Activated CD4-positive, alpha-beta T cell treated with anti-CD3 and anti-CD28 coated beads for 24 hours (primary cell): ENCODE results near the gene RAB3IL1.

Source experiments
- DNase-seq, 2 donors: peaks; one replicate each; pipeline ENCODE4 v3.0.0-alpha.2; 2020; ENCODE audit warnings: low read depth in 2 of 2

The RAB3IL1 gene

DNA sequence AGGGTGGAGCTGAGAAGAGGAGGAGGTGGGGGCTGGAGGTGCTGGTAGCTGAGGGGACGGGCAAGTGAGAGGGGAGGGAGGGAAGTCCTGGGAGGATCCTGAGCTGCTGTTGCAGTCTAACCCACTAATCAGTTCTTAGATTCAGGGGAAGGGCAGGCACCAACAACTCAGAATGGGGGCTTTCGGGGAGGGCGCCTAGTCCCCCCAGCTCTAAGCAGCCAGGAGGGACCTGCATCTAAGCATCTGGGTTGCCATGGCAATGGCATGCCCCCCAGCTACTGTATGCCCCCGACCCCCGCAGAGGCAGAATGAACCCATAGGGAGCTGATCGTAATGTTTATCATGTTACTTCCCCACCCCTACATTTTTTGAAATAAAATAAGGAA lies 50.4 kb downstream of the RAB3IL1 start:
- no peak for DNase-seq

DNA sequence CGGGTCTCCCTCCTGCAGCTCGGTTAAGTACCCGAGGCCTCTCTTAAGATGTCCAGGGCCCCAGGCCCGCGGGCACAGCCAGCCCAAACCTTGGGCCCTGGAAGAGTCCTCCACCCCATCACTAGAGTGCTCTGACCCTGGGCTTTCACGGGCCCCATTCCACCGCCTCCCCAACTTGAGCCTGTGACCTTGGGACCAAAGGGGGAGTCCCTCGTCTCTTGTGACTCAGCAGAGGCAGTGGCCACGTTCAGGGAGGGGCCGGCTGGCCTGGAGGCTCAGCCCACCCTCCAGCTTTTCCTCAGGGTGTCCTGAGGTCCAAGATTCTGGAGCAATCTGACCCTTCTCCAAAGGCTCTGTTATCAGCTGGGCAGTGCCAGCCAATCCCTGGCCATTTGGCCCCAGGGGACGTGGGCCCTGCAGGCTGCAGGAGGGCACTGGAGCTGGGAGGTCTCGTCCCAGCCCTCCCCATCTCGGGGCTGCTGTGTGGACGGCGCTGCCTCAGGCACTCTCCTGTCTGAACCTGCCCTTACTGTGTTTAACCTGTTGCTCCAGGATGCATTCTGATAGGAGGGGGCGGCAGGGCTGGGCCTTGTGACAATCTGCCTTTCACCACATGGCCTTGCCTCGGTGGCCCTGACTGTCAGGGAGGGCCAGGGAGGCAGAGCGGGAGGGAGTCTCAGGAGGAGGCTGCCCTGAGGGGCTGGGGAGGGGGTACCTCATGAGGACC lies 51.0 kb downstream of the RAB3IL1 start:
- DNase-seq, result no peak

DNA sequence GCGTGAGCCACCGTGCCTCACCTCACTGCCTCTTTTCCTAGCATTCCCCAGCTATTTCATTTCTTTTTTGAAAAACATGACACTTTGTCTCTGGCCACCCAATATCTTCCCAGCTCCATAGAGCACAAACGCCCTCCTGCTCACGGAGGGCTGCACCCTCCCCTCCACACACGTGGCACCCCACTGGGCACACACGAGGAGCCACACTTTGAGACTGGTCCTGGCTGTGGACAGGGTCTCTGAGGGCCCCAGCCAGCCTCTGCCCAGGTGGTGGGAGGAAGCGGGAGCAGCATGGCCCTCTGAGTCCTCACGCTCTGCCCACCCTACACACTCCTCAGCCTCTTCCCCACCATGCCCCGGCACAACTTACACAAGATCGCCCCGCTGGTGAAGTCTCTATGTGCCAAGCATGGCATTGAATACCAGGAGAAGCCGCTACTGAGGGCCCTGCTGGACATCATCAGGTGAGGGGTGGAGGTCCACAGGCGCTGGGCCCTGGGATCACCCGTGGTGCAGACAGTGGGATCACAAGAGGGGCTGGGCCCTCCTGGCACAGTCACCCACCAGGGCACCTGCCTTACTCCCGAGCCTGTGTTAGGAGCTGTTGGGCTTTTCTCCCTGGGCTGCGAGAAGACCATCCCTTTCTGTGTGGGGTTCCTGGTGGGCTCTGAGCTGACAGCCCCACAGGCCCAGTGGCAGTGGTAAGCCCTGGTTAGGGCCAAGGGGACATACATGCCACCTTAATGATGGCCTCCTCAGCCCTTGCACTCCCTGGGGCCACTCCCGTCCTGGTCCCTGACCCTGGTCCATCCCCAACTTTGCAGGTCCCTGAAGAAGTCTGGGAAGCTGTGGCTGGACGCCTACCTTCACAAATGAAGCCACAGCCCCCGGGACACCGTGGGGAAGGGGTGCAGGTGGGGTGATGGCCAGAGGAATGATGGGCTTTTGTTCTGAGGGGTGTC lies 52.3 kb downstream of the RAB3IL1 start:
- no peak for DNase-seq

DNA sequence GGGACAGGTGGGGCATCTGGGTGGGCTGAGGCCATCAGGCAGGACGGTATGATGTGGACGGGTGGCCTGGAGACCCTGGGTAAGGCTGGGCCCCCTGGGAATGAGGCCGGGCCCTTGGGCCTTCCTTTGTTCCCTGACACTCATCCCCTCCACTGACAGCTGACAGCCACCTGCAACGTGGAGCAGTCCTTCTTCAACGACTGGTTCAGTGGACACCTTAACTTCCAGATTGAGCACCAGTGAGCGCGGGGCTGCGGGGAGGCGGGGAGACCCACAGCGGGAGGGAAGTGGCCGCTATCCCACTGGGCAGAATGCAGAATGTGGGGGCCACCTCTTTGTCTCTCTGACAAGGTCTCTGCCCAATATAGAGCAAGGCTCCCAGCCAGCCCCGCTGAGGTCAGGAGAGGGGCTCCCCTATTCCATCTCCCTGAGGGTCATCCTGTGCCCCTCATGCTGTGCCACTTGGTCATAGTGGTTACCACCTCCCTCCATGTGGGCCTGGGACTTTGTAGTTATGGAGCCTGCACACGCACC lies 53.8 kb downstream of the RAB3IL1 start:
- DNase-seq, result no peak

DNA sequence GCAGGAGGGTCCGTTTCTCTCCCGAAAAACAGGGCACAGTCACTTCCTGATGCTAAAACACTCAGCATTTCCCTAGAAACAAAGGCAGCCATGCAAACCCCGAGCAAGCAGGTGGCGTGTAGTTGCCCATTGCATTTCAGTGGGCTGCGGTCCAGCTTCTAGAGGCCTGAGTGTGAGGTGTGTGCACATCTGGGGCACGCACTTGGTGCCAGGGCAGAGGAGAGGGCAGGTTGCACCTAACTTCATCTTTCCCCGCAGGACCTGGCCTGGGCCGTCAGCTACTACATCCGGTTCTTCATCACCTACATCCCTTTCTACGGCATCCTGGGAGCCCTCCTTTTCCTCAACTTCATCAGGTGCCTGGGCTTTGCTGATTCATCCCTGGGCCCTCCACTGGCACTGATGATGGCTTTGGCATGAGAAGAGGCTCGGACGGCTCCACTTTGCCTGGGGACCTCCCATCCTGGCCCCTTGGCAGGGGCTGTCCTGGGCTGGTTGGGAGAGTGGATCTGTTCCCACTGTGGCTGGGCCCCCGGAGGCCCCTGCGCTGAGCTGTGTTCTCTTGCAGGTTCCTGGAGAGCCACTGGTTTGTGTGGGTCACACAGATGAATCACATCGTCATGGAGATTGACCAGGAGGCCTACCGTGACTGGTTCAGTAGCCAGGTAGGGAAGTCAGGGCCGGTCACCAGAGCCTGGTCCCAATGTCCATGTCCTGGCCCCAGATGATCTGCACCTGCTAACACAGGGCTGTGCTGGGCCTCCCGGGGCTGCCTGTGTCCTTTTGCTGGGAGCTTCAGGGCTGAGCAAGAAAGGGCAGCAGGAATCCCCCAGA lies 54.4 kb downstream of the RAB3IL1 start:
- no peak for DNase-seq

DNA sequence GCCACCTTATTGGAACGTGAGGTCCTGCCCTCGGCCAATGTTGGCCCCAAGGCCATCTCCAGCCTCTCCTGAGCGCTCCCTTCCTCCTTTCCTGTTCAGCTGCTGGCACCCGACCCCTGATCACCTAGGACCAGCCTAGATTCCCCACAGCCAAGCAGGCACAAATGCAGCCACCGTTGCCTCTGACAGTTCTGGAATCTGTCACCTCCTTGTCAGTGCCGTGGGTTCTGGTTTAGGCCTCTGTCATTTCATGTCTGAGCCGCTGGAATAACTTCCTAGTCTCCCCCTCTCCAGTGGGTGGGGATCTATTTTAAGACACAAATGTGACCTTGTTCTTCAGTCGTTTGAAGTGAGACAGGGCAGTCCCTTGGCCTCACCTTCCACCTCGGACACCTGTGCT lies 55.7 kb downstream of the RAB3IL1 start:
- no peak for DNase-seq

- DNase-seq, result no peak
Observed at GRCh38 chr11:61860054-61860903, 57.1 kb downstream of the RAB3IL1 start.

DNA sequence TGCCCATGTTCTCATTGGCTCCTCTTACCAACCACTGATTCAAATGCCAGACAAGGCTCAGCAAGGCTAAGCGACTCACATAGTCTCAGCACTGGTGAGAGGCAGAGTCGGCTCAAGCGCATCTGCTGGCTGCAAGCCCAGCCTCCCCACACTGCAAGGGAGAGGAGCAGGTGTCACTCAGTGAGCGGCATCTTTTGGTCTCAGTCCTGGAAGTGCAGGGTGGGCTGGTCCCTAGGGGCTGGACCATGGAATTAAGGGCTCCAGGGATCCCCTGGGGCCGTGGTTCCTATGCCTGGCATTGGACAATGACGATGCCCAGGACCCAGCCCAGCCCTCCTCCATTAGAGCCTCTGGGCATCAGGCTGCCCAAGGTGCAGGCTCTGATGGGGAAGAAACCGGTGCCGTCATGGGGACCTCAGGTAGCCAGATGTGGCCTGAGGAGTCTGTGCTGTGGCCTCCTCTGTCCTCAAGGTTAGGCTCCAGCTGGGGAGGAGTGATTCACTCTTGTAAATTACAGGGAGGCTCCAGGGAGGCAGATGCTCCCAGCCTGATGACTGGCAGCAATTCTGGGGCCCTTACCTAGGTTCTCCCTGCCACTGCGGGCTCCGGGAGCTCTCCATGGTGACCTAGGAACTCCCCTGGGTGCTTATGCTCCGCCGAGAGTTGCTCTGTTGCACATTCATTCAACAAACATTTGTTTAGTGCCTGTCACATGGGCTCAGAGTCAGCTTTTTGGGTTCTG lies 61.3 kb downstream of the RAB3IL1 start:
- no peak for DNase-seq

GRCh38 chr11:61854966-61855714 lies 62.2 kb downstream of the RAB3IL1 start:
- no peak for DNase-seq

DNA sequence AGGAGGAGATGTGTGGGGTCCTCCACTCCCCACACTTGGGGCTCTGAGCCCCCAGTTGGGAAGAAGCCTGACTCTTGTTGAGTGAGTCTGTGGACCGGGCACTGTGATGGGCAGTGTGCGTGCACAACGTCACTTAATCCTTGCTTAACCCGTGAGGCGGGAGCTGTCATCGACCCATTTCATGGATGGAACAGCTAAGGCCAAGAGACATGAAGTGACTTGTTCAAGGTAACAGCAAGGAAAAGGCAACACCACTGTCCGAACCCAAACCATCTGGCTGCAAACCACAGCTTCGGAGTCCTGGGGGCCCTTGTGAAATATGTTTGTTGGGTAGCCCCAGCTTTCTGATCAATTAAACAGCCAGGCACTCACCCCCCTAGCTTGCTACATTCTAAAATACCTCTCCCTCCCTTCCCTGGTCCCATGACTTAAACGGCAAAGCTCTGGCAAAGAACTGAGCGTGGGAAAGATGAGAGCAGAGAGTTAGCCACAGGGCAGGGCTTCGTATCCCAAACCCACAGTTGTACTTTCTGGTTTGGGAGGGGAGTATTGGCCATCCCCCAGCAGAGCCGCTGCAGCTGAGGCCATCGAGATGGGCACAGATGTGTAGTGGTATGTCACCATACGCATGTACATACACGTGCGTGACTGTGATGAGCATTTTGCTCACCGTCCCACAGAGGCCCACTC lies 63.0 kb downstream of the RAB3IL1 start:
- no peak for DNase-seq

DNA sequence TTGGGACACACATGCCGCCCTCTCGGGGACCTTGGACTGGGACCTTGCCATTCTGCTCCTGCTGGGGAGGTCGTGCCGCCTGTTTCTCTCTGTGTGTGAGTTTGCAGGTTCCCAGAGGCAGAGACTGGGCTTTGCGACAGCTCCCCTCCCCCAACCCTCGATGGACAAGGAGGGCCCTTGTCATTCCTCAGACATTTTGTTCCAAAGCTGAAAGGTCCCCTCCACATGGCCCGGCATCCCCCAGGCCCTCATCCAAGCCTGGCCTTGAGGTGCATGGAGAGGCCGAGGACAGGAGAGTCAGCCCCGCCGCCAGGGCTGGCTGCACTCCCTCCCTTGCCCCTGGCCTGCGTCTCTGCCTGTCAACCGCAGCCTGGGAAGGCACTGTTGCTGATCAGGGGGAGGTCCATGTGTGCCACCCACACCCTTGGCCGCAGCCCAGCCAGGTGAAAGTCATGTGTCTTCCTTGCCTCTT lies 63.6 kb downstream of the RAB3IL1 start:
- no peak for DNase-seq

- DNase-seq, result no peak
Observed at GRCh38 chr11:61851900-61852295, 65.5 kb downstream of the RAB3IL1 start.

DNA sequence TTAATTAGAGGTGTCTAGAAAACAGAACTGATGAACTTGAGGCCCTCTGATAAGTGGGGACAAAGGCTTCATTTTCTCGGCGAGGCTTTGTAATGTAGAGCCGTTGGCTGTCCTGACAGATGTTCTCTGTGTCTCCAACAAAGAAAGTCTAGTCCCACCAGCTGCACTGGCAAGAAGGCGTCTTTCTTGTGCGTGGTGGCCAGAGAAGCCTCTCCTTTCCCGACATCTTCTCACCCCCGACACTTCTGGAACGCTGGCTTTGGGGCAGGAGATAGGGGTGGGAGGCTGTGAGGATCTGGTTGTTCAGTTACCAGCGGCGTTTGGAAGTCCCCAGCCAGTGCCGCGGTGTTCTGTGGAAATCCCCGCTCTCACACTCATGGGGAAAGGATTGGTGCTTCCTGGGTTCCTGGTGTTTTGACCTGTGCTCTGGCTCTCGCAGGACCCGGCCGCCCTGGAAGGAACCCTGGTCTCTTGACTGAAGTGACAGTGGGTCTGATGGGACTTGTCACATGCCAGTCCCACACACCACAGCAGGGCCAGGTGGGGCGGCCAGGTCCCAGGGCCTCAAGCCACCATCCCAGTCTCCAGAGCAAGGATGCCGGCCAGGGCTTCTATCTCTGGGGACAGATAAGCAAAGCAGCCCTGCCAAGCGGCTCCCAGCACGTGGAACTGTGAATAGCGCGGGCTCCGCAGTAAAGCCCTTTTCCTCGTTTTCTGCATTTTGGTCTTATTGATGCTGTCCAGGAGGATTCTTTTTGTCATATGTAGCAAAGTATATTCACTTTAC lies 66.1 kb downstream of the RAB3IL1 start:
- no peak for DNase-seq

DNA sequence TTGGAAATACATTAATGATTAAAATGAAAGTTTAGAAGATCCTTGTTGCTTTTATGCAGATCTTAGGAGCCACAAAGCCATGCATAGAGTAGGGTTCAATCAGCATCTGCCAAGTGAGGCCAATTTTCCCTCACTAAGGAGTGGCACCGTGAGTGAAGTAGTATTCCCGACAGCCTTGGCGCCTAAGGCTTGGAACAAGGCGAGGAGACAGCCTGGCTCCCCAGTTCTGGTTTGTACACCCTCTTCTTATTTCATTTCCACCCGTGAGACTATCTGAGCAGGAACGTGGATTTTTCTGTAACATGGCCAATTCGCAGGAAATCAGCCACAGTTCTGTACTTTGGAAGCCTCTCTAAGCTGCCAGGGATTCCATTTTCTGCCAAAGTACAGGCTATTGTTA lies 66.7 kb downstream of the RAB3IL1 start:
- DNase-seq, result no peak

GRCh38 chr11:61848631-61849030 lies 68.7 kb downstream of the RAB3IL1 start:
- no peak for DNase-seq

GRCh38 chr11:61847914-61848581 lies 69.3 kb downstream of the RAB3IL1 start:
- no peak for DNase-seq
